DOHH2 (cell line): ENCODE data around the gene ZNF669.

Experiments used
- CTCF ChIP-seq: fragments of 200-600 bp; sonication (generic); IDR thresholded peaks from one replicate; pipeline ENCODE4 v1.5.1; 2014; ENCODE audit warnings: antibody characterized with exemption, mild to moderate bottlenecking, low read depth, low read length; ENCODE audit not compliant: poor library complexity, severe bottlenecking
- EZH2phosphoT487 ChIP-seq: fragments of 200-600 bp; sonication (generic); IDR thresholded peaks from 2 replicates; pipeline ENCODE4 v1.6.1; 2017; ENCODE audit warnings: borderline replicate concordance, mild to moderate bottlenecking, antibody characterized with exemption, low read length, moderate library complexity, mixed read lengths

- TF ChIP-seq CTCF, result no peak
- no peak for TF ChIP-seq EZH2phosphoT487
Measured at GRCh38 chr1:247104965-247105364, 809 bp upstream of the ZNF669 start.
